KMS-11 (cell line): ENCODE measurements around the gene PDXP.
A peak's percentile ranks its signal among the peaks of the same experiment; 100 is the strongest.

ENCODE experiments used
- H2AFZ ChIP-seq: fragments of 200-600 bp; sonication (generic); 2 replicates; pipeline ENCODE4 v1.6.1; 2016; ENCODE audit warnings: antibody characterized with exemption, mixed run types, low read depth
- H3K27ac ChIP-seq: fragments of 200-600 bp; sonication (generic); 2 replicates; pipeline ENCODE4 v1.6.1; 2016; ENCODE audit warnings: mild to moderate bottlenecking, mixed run types
- H3K27me3 ChIP-seq: fragments of 200-600 bp; sonication (generic); 2 replicates; pipeline ENCODE4 v1.6.1; 2017; ENCODE audit warnings: mild to moderate bottlenecking, low read depth, mixed run types, moderate library complexity; ENCODE audit not compliant: insufficient read depth
- H3K36me3 ChIP-seq: fragments of 200-600 bp; sonication (generic); 2 replicates; pipeline ENCODE4 v1.6.1; 2017; ENCODE audit warnings: mild to moderate bottlenecking, mixed run types; ENCODE audit not compliant: insufficient read depth
- H3K4me1 ChIP-seq: fragments of 200-600 bp; sonication (generic); 2 replicates; pipeline ENCODE4 v1.6.1; 2016; ENCODE audit warnings: mild to moderate bottlenecking, low read depth, mixed run types; ENCODE audit not compliant: poor library complexity, severe bottlenecking
- H3K4me2 ChIP-seq: fragments of 200-600 bp; sonication (generic); 2 replicates; pipeline ENCODE4 v1.7.0; 2016; ENCODE audit warnings: mild to moderate bottlenecking, mixed run types
- H3K4me3 ChIP-seq: fragments of 200-600 bp; sonication (generic); IDR thresholded peaks from 2 replicates; pipeline ENCODE4 v1.6.1; 2017; ENCODE audit warnings: low read depth, low read length, mixed read lengths; ENCODE audit not compliant: insufficient read depth
- H3K79me2 ChIP-seq: fragments of 200-600 bp; sonication (generic); 2 replicates; pipeline ENCODE4 v1.6.1; 2016; ENCODE audit warnings: low read depth, mixed run types; ENCODE audit not compliant: insufficient read depth
- H3K9ac ChIP-seq: fragments of 200-600 bp; sonication (generic); 2 replicates; pipeline ENCODE4 v1.6.1; 2016; ENCODE audit warnings: mild to moderate bottlenecking, mixed run types
- H4K20me1 ChIP-seq: fragments of 200-600 bp; sonication (generic); 2 replicates; pipeline ENCODE4 v1.6.1; 2016; ENCODE audit warnings: mild to moderate bottlenecking, mixed run types; ENCODE audit not compliant: insufficient read depth
- CTCF ChIP-seq: fragments of 200-600 bp; sonication (generic); conservative IDR thresholded peaks from 2 replicates; pipeline ENCODE4 v1.6.1; 2017; ENCODE audit warnings: low read depth, mild to moderate bottlenecking, antibody characterized with exemption, low read length, moderate library complexity, mixed read lengths

Gene PDXP

GRCh38 chr22:37624017-37624365, 34.5 kb upstream of the PDXP start:
- Histone ChIP-seq H3K79me2 (no peaks in the 10 kb centered on the region), H3K36me3 (no peaks in the 10 kb centered on the region), H3K4me3 (no peak overlapping the region), H3K27me3 (no peaks in the 10 kb centered on the region), H3K4me2 (no peak overlapping the region), H4K20me1 (no peaks in the 10 kb centered on the region), H2AFZ (no peak overlapping the region), H3K27ac (no peak overlapping the region), H3K9ac (no peak overlapping the region), H3K4me1 (peaks cover 45% of the 10 kb centered on the region)
- TF ChIP-seq CTCF, result no peak

GRCh38 chr22:37624876-37625275, 33.6 kb upstream of the PDXP start:
- Histone ChIP-seq H3K27me3 (no peaks in the 10 kb centered on the region), H2AFZ (no peak overlapping the region), H3K27ac (no peak overlapping the region), H3K4me3 (no peak overlapping the region), H4K20me1 (no peaks in the 10 kb centered on the region), H3K4me2 (no peak overlapping the region), H3K36me3 (no peaks in the 10 kb centered on the region), H3K79me2 (no peaks in the 10 kb centered on the region), H3K9ac (no peak overlapping the region), H3K4me1 (peaks cover 45% of the 10 kb centered on the region)
- TF ChIP-seq CTCF, result no peak

DNA sequence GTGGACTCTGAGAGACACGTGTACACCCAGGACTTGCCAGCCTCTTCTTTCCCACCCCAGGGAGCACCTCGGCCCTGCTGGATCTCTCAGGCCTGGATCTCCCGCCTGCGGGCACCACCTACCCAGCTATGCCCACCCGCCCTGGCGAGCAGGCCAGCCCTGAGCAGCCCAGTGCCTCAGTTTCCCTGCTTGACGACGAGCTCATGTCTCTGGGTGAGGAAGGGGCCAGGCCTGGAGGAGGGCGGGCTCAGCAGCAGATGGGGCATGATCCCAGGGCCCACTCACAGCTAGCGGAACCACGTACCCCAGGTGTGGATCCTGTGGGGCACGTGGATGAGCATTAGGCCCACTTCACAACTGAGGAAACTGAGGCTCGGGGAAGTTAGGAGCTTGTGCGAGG, 32.8 kb upstream of the PDXP start:
- H3K27ac ChIP-seq, result no peak overlapping the region
- no peaks in the 10 kb centered on the region for H4K20me1 ChIP-seq
- H3K9ac ChIP-seq, result no peak overlapping the region
- peak overlapping the region; percentile 39; the same call in 1 of the 2 replicates for H3K4me2 ChIP-seq
- H3K79me2 ChIP-seq, result no peaks in the 10 kb centered on the region
- H3K36me3 ChIP-seq, result no peaks in the 10 kb centered on the region
- no peak overlapping the region for H2AFZ ChIP-seq
- H3K4me1 ChIP-seq, result peaks cover 45% of the 10 kb centered on the region
- no peak for TF ChIP-seq CTCF
- no peak overlapping the region for H3K4me3 ChIP-seq
- no peaks in the 10 kb centered on the region for H3K27me3 ChIP-seq

- peaks cover 45% of the 10 kb centered on the region for H3K4me1 ChIP-seq
- H3K79me2 ChIP-seq, result no peaks in the 10 kb centered on the region
- no peaks in the 10 kb centered on the region for H3K27me3 ChIP-seq
- no peak overlapping the region for H3K27ac ChIP-seq
- H4K20me1 ChIP-seq, result no peaks in the 10 kb centered on the region
- no peaks in the 10 kb centered on the region for H3K36me3 ChIP-seq
- H3K9ac ChIP-seq, result no peak overlapping the region
- no peak overlapping the region for H2AFZ ChIP-seq
- TF ChIP-seq CTCF, result no peak
- no peak overlapping the region for H3K4me3 ChIP-seq
- peak overlapping the region; percentile 39; the same call in 1 of the 2 replicates for H3K4me2 ChIP-seq
These were observed 32.4 kb upstream of the PDXP start for GRCh38 chr22:37626144-37626543.
